Stomach (tissue), 4 donors: ENCODE data around the gene IFI44L.

Source experiments
- CTCF ChIP-seq, 7 experiments: fragments of 450-650 bp in 4 of 7; fragments of 200-600 bp in 3 of 7; sonication (generic) in 3 of 7; IDR thresholded peaks; one replicate each; pipeline ENCODE4 v1.5.1; 2016 to 2019; ENCODE audit warnings: antibody characterized with exemption in 7 of 7, control low read depth in 2 of 7, mild to moderate bottlenecking in 1 of 7
- EP300 ChIP-seq: sonication (generic); formaldehyde crosslinking; IDR thresholded peaks from one replicate; pipeline ENCODE4 v1.6.1; 2017; ENCODE audit warnings: antibody characterized with exemption

- TF ChIP-seq CTCF (IDR thresholded peaks at IDR 0.05) (no peak), EP300 (no peak)
Observed at GRCh38 chr1:78603206-78603605, 17.0 kb upstream of the IFI44L start.
